Activated CD8-positive, alpha-beta T cell treated with anti-CD3 and anti-CD28 coated beads for 36 hours (primary cell): ENCODE data around the gene CDH18. TPM values are rescaled to one million over a fixed set of nuclear protein-coding genes. Genes with fewer than 3 reads are reported as not detected.
"Not testable (repeated sequence)": the region's sequence is repeated elsewhere in the genome, so short reads cannot be mapped to it uniquely, and the experiment has no call there.

Experiments used
- ATAC-seq: fragments of 200-7000 bp; cut with Tn5 transposase; one replicate; pipeline ENCODE4 v1.10.0; 2021; ENCODE audit warnings: mild to moderate bottlenecking, moderate library complexity
- CTCF ChIA-PET: fragments of 350-600 bp; sonication (Branson Sonifier 250); formaldehyde crosslinking; loops from one replicate; lab custom pipeline; 2021; ENCODE audit warnings: antibody characterized with exemption; lab: Charles Lee
- POLR2A ChIA-PET: fragments of 350-600 bp; sonication (Branson Sonifier 250); formaldehyde crosslinking; loops from one replicate; lab custom pipeline; 2021; ENCODE audit warnings: antibody characterized with exemption; lab: Charles Lee
- DNase-seq: peaks from one replicate; pipeline ENCODE4 v3.0.0-alpha.2; 2020
- H3K27ac Mint-ChIP-seq: one replicate; pipeline ENCODE4 v1.8.0; 2021; ENCODE audit warnings: mild to moderate bottlenecking, mixed read lengths
- H3K27me3 Mint-ChIP-seq: one replicate; pipeline ENCODE4 v1.8.0; 2021; ENCODE audit warnings: mixed read lengths
- H3K36me3 Mint-ChIP-seq: one replicate; pipeline ENCODE4 v1.8.0; 2021; ENCODE audit warnings: low read depth, mixed read lengths
- H3K4me1 Mint-ChIP-seq: one replicate; pipeline ENCODE4 v1.8.0; 2021; ENCODE audit warnings: low read depth, mixed read lengths
- H3K4me3 Mint-ChIP-seq: one replicate; pipeline ENCODE4 v1.8.0; 2021; ENCODE audit warnings: mild to moderate bottlenecking, moderate library complexity, mixed read lengths
- H3K9me3 Mint-ChIP-seq: one replicate; pipeline ENCODE4 v1.8.0; 2021; ENCODE audit warnings: mixed read lengths
- intact Hi-C: fragments of 100-400 bp; cut with micrococcal nuclease; formaldehyde crosslinking; loops from one replicate; pipeline ENCODE4 v1.10.0; 2022
- total RNA-seq, 2 experiments: library from RNA; stranded (reverse); gene quantifications; one replicate each; pipeline ENCODE4 v1.2.3, GENCODE V29; 2021
- TF ChIP-seq, protein P1 (sequence below): fragments of 200-600 bp; IDR thresholded peaks from one replicate; pipeline ENCODE4 v1.8.0; 2022; ENCODE audit warnings: antibody characterized with exemption, mild to moderate bottlenecking

The CDH18 gene
- total RNA-seq, 2 experiments from 2014 or later: not detected

- no peak overlapping the region for H3K27ac Mint-ChIP-seq
- H3K36me3 Mint-ChIP-seq: no peaks in the 10 kb centered on the region
- peaks cover 7% of the 10 kb centered on the region for H3K9me3 Mint-ChIP-seq
- H3K4me1 Mint-ChIP-seq: no peaks in the 10 kb centered on the region
- intact Hi-C loops: no loop called here
- no peak for DNase-seq
- H3K27me3 Mint-ChIP-seq: no peaks in the 10 kb centered on the region
- CTCF ChIA-PET: no interaction called here
- H3K4me3 Mint-ChIP-seq: no peak overlapping the region
- TF ChIP-seq, protein P1, sequence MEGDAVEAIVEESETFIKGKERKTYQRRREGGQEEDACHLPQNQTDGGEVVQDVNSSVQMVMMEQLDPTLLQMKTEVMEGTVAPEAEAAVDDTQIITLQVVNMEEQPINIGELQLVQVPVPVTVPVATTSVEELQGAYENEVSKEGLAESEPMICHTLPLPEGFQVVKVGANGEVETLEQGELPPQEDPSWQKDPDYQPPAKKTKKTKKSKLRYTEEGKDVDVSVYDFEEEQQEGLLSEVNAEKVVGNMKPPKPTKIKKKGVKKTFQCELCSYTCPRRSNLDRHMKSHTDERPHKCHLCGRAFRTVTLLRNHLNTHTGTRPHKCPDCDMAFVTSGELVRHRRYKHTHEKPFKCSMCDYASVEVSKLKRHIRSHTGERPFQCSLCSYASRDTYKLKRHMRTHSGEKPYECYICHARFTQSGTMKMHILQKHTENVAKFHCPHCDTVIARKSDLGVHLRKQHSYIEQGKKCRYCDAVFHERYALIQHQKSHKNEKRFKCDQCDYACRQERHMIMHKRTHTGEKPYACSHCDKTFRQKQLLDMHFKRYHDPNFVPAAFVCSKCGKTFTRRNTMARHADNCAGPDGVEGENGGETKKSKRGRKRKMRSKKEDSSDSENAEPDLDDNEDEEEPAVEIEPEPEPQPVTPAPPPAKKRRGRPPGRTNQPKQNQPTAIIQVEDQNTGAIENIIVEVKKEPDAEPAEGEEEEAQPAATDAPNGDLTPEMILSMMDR: no peak
- ATAC-seq: no peak
- POLR2A ChIA-PET: interaction anchor here (0.6 kb wide), 1 partner anchor 94 kb away, joined by 3 read pairs; no protein-coding TSS in a partner anchor
These were observed 192.8 kb downstream of the CDH18 start for GRCh38 chr5:19795218-19795617.

- intact Hi-C loops: no loop called here
- H3K36me3 Mint-ChIP-seq: no peaks in the 10 kb centered on the region
- ChIA-PET CTCF (no interaction called here), POLR2A (no interaction called here)
- no peak overlapping the region for H3K4me3 Mint-ChIP-seq
- DNase-seq (no peak), ATAC-seq (no peak)
- H3K9me3 Mint-ChIP-seq: peaks cover 6% of the 10 kb centered on the region
- no peaks in the 10 kb centered on the region for H3K4me1 Mint-ChIP-seq
- TF ChIP-seq, protein P1: no peak
- no peak overlapping the region for H3K27ac Mint-ChIP-seq
- no peaks in the 10 kb centered on the region for H3K27me3 Mint-ChIP-seq
These were observed 197.1 kb downstream of the CDH18 start for GRCh38 chr5:19790829-19791466.

- intact Hi-C loops: no loop called here
- ChIA-PET POLR2A (no interaction called here), CTCF (no interaction called here)
- H3K27me3 Mint-ChIP-seq: no peaks in the 10 kb centered on the region
- H3K36me3 Mint-ChIP-seq: no peaks in the 10 kb centered on the region
- no peak for ATAC-seq
- H3K4me1 Mint-ChIP-seq: no peaks in the 10 kb centered on the region
- H3K4me3 Mint-ChIP-seq: no peak overlapping the region
- peaks cover 11% of the 10 kb centered on the region for H3K9me3 Mint-ChIP-seq
- DNase-seq: no peak
- TF ChIP-seq, protein P1: no peak
- no peak overlapping the region for H3K27ac Mint-ChIP-seq
These were observed 205.4 kb downstream of the CDH18 start for GRCh38 chr5:19782566-19782965.

DNA sequence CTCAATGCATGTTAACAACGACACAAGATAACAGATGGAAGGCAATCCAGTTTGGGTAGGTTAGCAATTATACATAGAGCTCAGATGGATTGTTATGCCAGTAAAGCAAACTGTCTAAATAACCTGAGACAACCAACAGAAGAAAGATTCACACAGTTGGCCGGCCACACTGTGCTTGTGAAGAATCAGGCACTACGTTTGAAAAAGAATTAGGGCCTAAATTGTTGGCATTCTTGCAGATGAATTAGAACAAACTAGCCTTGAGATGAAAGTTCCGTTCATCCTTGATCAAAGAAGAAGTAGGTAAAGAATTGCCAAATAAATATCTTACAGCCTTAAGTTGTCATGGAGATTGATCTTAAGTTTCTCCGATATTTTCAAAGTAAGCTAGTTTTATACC lies 210.6 kb downstream of the CDH18 start:
- Mint-ChIP-seq H3K4me3 (no peak overlapping the region), H3K27me3 (no peaks in the 10 kb centered on the region), H3K36me3 (no peaks in the 10 kb centered on the region), H3K27ac (no peak overlapping the region), H3K9me3 (peaks cover 17% of the 10 kb centered on the region), H3K4me1 (no peaks in the 10 kb centered on the region)
- no peak for ATAC-seq
- CTCF ChIA-PET: no interaction called here
- POLR2A ChIA-PET: no interaction called here
- intact Hi-C loops: no loop called here
- TF ChIP-seq, protein P1: no peak
- no peak for DNase-seq

GRCh38 chr5:19776886-19777285 lies 211.1 kb downstream of the CDH18 start:
- H3K4me1 Mint-ChIP-seq, DNase-seq, H3K36me3 Mint-ChIP-seq, H3K27me3 Mint-ChIP-seq, H3K27ac Mint-ChIP-seq, POLR2A ChIA-PET, intact Hi-C loops, CTCF ChIA-PET, ATAC-seq, H3K4me3 Mint-ChIP-seq: not testable (repeated sequence)
- H3K9me3 Mint-ChIP-seq: peaks cover 16% of the 10 kb centered on the region
